Osteoblast (primary cell): ENCODE measurements around the gene NRDC. TPM values are rescaled to one million over a fixed set of nuclear protein-coding genes. Genes with fewer than 3 reads are reported as not detected.

ENCODE experiments used
- DNase-seq: peaks from one replicate; pipeline ENCODE4 v3.0.0; 2011; ENCODE audit warnings: low spot score, mixed read lengths; ENCODE audit not compliant: insufficient read length; ENCODE audit errors: missing footprints
- H2AFZ ChIP-seq: 2 replicates; pipeline ENCODE4 v1.6.0; 2011; ENCODE audit warnings: mild to moderate bottlenecking, low read length
- H3K27ac ChIP-seq: 2 replicates; pipeline ENCODE4 v1.5.1; 2011; ENCODE audit warnings: mild to moderate bottlenecking, low read depth, low read length, moderate library complexity
- H3K27me3 ChIP-seq: 2 replicates; pipeline ENCODE4 v1.6.0; 2012; ENCODE audit warnings: mild to moderate bottlenecking, control low read depth, inconsistent platforms, low read length, moderate library complexity; ENCODE audit not compliant: insufficient read depth
- H3K36me3 ChIP-seq: 2 replicates; pipeline ENCODE4 v1.5.1; 2011; ENCODE audit warnings: mild to moderate bottlenecking, low read length, control low read depth, moderate library complexity; ENCODE audit not compliant: insufficient read depth
- H3K4me1 ChIP-seq: 2 replicates; pipeline ENCODE4 v1.5.1; 2011; ENCODE audit warnings: mild to moderate bottlenecking, low read length, control low read depth, moderate library complexity; ENCODE audit not compliant: insufficient read depth
- H3K4me2 ChIP-seq: 2 replicates; pipeline ENCODE4 v1.6.0; 2011; ENCODE audit warnings: mild to moderate bottlenecking, low read length; ENCODE audit not compliant: insufficient read depth
- H3K4me3 ChIP-seq: fragments of 200-600 bp; sonication (generic); 3 replicates; pipeline ENCODE4 v1.5.1; 2012; ENCODE audit warnings: mild to moderate bottlenecking, low read length, inconsistent platforms; ENCODE audit not compliant: insufficient read depth
- H3K79me2 ChIP-seq: 2 replicates; pipeline ENCODE4 v1.6.0; 2012; ENCODE audit warnings: mild to moderate bottlenecking, low read length, control low read depth, inconsistent platforms; ENCODE audit not compliant: insufficient read depth
- H3K9me3 ChIP-seq: 2 replicates; pipeline ENCODE4 v1.5.1; 2011; ENCODE audit warnings: low read depth, low read length, control low read depth
- H4K20me1 ChIP-seq: 2 replicates; pipeline ENCODE4 v1.6.0; 2012; ENCODE audit warnings: mild to moderate bottlenecking, low read length, control low read depth; ENCODE audit not compliant: insufficient read depth
- CTCF ChIP-seq: IDR thresholded peaks from 2 replicates; pipeline ENCODE4 v1.5.1; 2011; ENCODE audit warnings: mild to moderate bottlenecking, low read depth, low read length, moderate library complexity; ENCODE audit errors: extremely low read depth
- total RNA-seq: library from RNA; depleted of rRNA; stranded (reverse); fragments of >200 nt; gene quantifications from 2 replicates; pipeline ENCODE4 v1.2.3, GENCODE V29; 2012

Gene NRDC
- total RNA-seq, 1 donor, result 81.4 TPM

GRCh38 chr1:51871351-51871975 is 7.1 kb downstream of the NRDC start:
- no peak overlapping the region for H3K4me3 ChIP-seq
- TF ChIP-seq CTCF, result no peak
- no peak overlapping the region for H3K27ac ChIP-seq
- peaks cover 11% of the 10 kb centered on the region for H3K4me1 ChIP-seq
- H3K79me2 ChIP-seq, result peaks cover 98% of the 10 kb centered on the region
- H3K9me3 ChIP-seq, result no peaks in the 10 kb centered on the region
- H4K20me1 ChIP-seq, result peaks cover 26% of the 10 kb centered on the region
- H2AFZ ChIP-seq, result no peak overlapping the region
- DNase-seq, result no peak
- no peak overlapping the region for H3K4me2 ChIP-seq
- H3K36me3 ChIP-seq, result no peaks in the 10 kb centered on the region
- H3K27me3 ChIP-seq, result no peaks in the 10 kb centered on the region

- H3K27ac ChIP-seq, result no peak overlapping the region
- no peak overlapping the region for H2AFZ ChIP-seq
- H3K36me3 ChIP-seq, result no peaks in the 10 kb centered on the region
- H3K27me3 ChIP-seq, result no peaks in the 10 kb centered on the region
- H4K20me1 ChIP-seq, result peaks cover 29% of the 10 kb centered on the region
- no peak overlapping the region for H3K4me3 ChIP-seq
- no peak for DNase-seq
- no peaks in the 10 kb centered on the region for H3K9me3 ChIP-seq
- H3K4me1 ChIP-seq, result peaks cover 6% of the 10 kb centered on the region
- no peak for TF ChIP-seq CTCF
- peaks cover 98% of the 10 kb centered on the region for H3K79me2 ChIP-seq
- no peak overlapping the region for H3K4me2 ChIP-seq
These were observed 7.8 kb downstream of the NRDC start for GRCh38 chr1:51870603-51871350.

- peaks cover 28% of the 10 kb centered on the region for H4K20me1 ChIP-seq
- no peaks in the 10 kb centered on the region for H3K27me3 ChIP-seq
- no peaks in the 10 kb centered on the region for H3K9me3 ChIP-seq
- no peak overlapping the region for H3K4me2 ChIP-seq
- H2AFZ ChIP-seq, result no peak overlapping the region
- no peak for DNase-seq
- no peak overlapping the region for H3K27ac ChIP-seq
- no peak for TF ChIP-seq CTCF
- H3K79me2 ChIP-seq, result peaks cover 97% of the 10 kb centered on the region
- no peaks in the 10 kb centered on the region for H3K36me3 ChIP-seq
- no peak overlapping the region for H3K4me3 ChIP-seq
- H3K4me1 ChIP-seq, result no peaks in the 10 kb centered on the region
These were observed 10.9 kb downstream of the NRDC start for GRCh38 chr1:51867479-51868232.

GRCh38 chr1:51863384-51863783 is 15.1 kb downstream of the NRDC start:
- Histone ChIP-seq H3K27ac (no peak overlapping the region), H3K79me2 (peaks cover 94% of the 10 kb centered on the region), H3K4me2 (no peak overlapping the region), H3K27me3 (no peaks in the 10 kb centered on the region), H3K4me3 (no peak overlapping the region), H4K20me1 (peaks cover 20% of the 10 kb centered on the region), H3K4me1 (no peaks in the 10 kb centered on the region), H3K36me3 (no peaks in the 10 kb centered on the region), H2AFZ (no peak overlapping the region), H3K9me3 (no peaks in the 10 kb centered on the region)
- TF ChIP-seq CTCF, result no peak
- no peak for DNase-seq
